ENCODE measurements around the gene ECE1.

GRCh38 chr1:21240706-21241105 is 49.6 kb downstream of the ECE1 start:
- TF ChIP-seq POLR2A (IDR thresholded peaks at IDR 0.05) (no peak), CTCF (IDR thresholded peaks at IDR 0.05) (no peak)
